AG09309 (cell line): ENCODE data around the gene TMED4.
"Not testable (repeated sequence)": the region's sequence is repeated elsewhere in the genome, so short reads cannot be mapped to it uniquely, and the experiment has no call there.

ENCODE experiments used
- DNase-seq: peaks from one replicate; pipeline ENCODE4 v3.0.0-alpha.2; 2010; ENCODE audit warnings: low read depth
- H3K4me3 ChIP-seq: 2 replicates; pipeline ENCODE4 v1.5.1; 2011; ENCODE audit warnings: mild to moderate bottlenecking, low read depth, low read length, moderate library complexity; ENCODE audit not compliant: control insufficient read depth
- TF ChIP-seq, protein P1 (sequence below): IDR thresholded peaks from 2 replicates; pipeline ENCODE4 v1.5.1; 2011; ENCODE audit warnings: mild to moderate bottlenecking, low read depth, low read length, inconsistent platforms; ENCODE audit not compliant: insufficient read depth, control insufficient read depth; ENCODE audit errors: missing control alignments

TMED4 gene

DNA sequence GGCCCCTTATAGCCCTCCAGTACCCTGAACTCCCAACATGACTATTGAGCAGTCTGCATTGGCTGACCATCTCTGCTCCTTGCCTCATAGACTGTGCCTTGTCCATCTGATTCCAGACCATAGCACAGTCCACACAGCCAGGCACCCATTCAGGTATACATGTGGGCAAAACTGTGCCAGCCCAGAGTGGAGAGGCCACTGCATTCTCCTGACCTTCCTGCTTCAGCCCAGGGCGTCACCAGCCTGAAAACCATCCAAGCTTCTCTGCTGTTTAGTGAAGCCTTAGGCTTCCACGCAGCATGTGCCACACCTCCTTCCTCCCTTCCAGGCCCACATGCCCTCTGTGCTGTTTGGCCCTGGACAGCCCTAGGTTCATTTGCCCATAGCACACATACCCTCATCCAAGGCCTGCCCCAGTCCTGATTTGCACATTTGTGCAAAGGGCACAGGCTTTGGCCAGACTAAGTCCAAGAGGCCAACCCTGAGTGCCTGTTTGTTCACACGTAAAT is 18.8 kb downstream of the TMED4 start:
- H3K4me3 ChIP-seq: no peak overlapping the region
- TF ChIP-seq, protein P1, sequence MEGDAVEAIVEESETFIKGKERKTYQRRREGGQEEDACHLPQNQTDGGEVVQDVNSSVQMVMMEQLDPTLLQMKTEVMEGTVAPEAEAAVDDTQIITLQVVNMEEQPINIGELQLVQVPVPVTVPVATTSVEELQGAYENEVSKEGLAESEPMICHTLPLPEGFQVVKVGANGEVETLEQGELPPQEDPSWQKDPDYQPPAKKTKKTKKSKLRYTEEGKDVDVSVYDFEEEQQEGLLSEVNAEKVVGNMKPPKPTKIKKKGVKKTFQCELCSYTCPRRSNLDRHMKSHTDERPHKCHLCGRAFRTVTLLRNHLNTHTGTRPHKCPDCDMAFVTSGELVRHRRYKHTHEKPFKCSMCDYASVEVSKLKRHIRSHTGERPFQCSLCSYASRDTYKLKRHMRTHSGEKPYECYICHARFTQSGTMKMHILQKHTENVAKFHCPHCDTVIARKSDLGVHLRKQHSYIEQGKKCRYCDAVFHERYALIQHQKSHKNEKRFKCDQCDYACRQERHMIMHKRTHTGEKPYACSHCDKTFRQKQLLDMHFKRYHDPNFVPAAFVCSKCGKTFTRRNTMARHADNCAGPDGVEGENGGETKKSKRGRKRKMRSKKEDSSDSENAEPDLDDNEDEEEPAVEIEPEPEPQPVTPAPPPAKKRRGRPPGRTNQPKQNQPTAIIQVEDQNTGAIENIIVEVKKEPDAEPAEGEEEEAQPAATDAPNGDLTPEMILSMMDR: no peak
- no peak for DNase-seq

DNA sequence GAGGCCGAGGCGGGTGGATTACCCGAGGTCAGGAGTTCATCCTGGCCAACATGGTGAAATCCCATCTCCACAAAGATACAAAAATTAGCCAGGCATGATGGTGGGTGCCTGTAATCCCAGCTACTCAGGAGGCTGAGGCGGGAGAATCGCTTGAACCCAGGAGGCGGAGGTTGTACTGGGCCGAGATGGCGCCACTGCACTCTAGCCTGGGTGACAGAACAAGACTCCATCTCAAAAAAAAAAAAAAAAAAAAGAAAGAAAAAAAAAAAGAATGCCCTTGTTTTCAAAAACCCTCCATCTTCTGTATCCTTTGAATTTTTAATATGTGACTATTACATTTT is 19.4 kb downstream of the TMED4 start:
- not testable (repeated sequence) for DNase-seq, H3K4me3 ChIP-seq

GRCh38 chr7:44561962-44562621 is 19.9 kb downstream of the TMED4 start:
- no peak for DNase-seq

DNA sequence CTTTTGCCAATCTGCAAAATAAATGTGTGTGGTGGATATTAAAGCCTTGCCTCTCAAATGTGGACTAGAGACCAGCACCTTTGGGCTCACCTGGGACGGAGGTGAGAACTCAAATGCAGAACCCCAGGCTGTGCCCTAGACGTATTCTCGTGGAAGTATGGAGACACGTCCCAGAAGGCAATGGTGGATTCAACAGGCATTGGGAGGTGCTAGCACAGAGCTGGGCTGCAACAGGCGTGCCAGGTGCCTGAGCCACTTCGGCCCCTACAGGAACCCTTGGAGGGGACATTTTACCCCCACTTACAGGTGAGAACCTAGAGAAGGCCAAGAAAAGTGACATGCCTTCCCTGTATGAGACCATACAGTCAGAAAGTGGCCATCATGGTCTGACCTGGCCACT is 20.6 kb downstream of the TMED4 start:
- H3K4me3 ChIP-seq: no peak overlapping the region
- TF ChIP-seq, protein P1: no peak
- DNase-seq: no peak

More at GRCh38 chr7:44561962-44562621, 19.9 kb downstream of the TMED4 start:
- TF ChIP-seq, protein P1: no peak
- no peak overlapping the region for H3K4me3 ChIP-seq

DNA sequence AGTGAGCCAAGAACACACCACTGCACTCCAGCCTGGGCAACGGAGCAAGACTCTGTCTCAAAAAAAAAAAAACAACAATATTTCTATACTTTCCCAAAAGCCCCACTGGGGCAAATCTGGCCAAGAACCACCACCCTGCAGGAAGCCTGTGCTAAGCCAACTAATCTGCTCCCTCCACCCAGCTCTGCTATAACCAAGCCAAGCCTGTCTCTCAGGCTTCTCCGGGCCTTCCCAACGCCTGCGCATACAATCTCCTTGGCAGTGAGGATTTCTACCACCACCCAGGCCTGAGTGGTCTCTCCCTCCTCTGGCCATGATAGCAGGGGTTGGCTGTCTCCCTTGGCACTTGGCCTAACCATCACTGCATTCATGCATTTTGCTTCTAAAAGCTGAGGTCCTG is 22.5 kb downstream of the TMED4 start:
- DNase-seq: no peak
- TF ChIP-seq, protein P1: no peak
- no peak overlapping the region for H3K4me3 ChIP-seq

DNA sequence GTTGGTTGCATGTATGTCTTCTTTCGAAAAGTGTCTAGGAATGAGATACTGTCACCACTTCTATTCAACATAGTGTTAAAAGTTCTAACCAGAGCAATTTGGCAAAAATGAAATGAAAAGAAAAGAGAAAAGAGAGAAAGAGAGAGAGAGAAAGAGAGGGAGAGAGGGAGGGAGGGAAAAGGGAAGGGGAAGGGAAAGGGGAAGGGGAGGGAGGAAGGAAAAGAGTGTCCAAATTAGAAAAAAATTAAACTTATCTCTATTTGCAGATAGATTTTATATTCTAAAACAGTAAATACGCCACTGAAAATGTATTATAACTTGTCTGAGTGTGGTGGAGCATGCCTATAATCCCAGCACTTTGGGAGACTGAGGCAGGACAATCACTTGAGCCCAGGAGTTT is 24.5 kb downstream of the TMED4 start:
- TF ChIP-seq, protein P1: no peak
- H3K4me3 ChIP-seq: no peak overlapping the region
- no peak for DNase-seq

DNA sequence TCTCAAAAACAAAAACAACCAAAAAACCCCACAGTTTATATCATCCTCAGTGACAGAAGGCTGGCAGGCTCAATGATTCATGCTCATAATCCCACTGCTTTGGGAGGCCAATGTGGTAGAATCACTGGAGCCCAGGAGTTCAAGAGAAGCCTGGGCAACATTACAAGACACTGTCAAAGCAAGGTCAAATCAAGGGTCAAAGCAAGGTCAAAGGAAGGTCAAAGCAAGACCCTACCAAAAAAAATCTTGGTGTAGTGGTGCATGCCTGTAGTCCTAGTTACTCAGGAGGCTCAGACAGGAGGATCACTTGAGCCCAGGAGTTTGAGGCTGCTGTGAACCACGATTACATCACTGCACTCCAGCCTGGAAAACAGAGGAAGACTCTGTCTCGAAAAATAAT is 26.7 kb downstream of the TMED4 start:
- H3K4me3 ChIP-seq: no peak overlapping the region
- TF ChIP-seq, protein P1: no peak
- DNase-seq: no peak

- H3K4me3 ChIP-seq, DNase-seq: not testable (repeated sequence)
Measured at GRCh38 chr7:44552473-44553005, 29.5 kb downstream of the TMED4 start.
